22Rv1 (cell line): ENCODE results near the gene SLCO2B1.

Source experiments
- H3K27ac ChIP-seq: fragments of 450-650 bp; 2 replicates; pipeline ENCODE4 v1.5.1; 2017
- CTCF ChIP-seq: fragments of 450-650 bp; IDR thresholded peaks from 2 replicates; pipeline ENCODE4 v1.5.1; 2017; ENCODE audit warnings: mild to moderate bottlenecking
- ZFX ChIP-seq: fragments of 450-650 bp; IDR thresholded peaks from 2 replicates; pipeline ENCODE4 v1.6.1; 2017; ENCODE audit warnings: antibody characterized with exemption, borderline replicate concordance

The SLCO2B1 gene

DNA sequence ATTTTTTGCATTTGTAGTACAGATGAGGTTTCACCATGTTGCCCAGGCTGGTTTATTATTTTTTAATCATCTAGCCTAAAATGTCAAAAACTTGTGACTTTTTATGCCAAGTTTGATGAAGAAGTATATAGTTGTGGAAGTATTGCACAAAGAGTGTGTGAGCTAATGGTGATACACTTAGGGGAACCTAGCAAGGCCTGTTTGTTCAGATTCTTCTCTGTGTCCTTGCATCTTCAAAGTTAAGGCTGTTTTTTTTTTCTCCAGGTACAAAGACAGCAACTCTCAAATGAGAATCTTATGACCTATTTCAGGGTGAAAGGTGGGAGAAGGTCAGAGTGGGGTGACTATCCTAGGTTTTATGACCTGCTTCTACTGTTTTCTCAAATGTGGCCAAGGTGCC is 7.3 kb downstream of the SLCO2B1 start:
- H3K27ac ChIP-seq, result peak overlapping the region; percentile 62
- TF ChIP-seq ZFX, result no peak
- TF ChIP-seq CTCF, result no peak

DNA sequence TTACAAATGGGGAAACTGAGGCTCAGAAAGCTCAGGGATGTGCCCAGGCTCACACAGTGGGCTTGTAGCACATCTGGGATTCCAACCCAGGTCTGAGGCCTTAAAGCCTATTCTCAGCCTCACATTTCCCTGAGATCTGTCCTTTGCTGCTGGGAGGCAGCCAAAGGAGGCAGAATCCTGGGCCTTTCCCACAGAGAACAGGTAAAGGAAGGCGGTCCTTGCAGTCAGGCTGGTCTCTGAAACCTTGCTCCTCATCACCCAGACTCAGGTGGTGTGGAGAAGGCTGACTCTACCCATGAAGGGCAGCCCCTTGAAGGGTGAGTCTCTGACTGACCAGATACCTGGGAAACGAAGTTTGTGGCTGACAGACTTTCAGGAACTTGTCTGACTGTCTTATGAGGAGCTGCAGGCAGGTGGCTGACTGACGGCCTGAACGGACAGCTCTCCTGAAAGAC is 7.8 kb downstream of the SLCO2B1 start:
- TF ChIP-seq ZFX, result no peak
- no peak for TF ChIP-seq CTCF
- H3K27ac ChIP-seq, result peak overlapping the region; percentile 62

GRCh38 chr11:75159151-75159953 is 8.4 kb downstream of the SLCO2B1 start:
- H3K27ac ChIP-seq, result peak overlapping the region; percentile 62
- TF ChIP-seq ZFX (no peak), CTCF (peak; percentile 20; the same call in 1 of the 2 replicates)

- TF ChIP-seq ZFX (no peak), CTCF (no peak)
- H3K27ac ChIP-seq, result peak overlapping the region; percentile 62
Measured at GRCh38 chr11:75160220-75160757, 9.4 kb downstream of the SLCO2B1 start.

GRCh38 chr11:75160880-75161279 is 10.0 kb downstream of the SLCO2B1 start:
- no peak overlapping the region for H3K27ac ChIP-seq
- TF ChIP-seq ZFX, result no peak
- no peak for TF ChIP-seq CTCF

GRCh38 chr11:75161506-75162095 is 10.7 kb downstream of the SLCO2B1 start:
- TF ChIP-seq CTCF, result no peak
- TF ChIP-seq ZFX, result no peak
- no peak overlapping the region for H3K27ac ChIP-seq

DNA sequence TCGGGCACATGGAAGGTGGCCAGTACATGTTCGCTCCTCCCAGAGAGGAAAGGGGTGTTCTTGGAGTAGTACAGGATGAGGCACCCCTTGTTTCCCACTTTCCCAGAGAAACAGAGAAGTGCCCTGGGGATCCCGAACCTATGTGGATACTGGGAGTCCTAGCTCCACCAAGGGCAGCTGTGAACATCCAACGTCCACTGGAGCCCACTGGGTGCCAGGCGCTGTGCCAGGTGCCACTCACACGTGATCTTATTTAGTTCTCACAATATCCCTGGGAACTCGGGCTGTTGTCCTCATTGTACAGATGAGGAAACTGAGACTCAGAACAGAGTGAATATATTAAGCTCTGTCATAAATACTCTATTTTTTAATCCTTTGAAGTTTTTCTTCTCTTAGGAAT is 12.0 kb downstream of the SLCO2B1 start:
- TF ChIP-seq CTCF, result no peak
- no peak for TF ChIP-seq ZFX
- H3K27ac ChIP-seq, result no peak overlapping the region
